ENCODE results near the gene ZNF23.
"Not testable (repeated sequence)": the region's sequence is repeated elsewhere in the genome, so short reads cannot be mapped to it uniquely, and the experiment has no call there.

ZNF23 gene

DNA sequence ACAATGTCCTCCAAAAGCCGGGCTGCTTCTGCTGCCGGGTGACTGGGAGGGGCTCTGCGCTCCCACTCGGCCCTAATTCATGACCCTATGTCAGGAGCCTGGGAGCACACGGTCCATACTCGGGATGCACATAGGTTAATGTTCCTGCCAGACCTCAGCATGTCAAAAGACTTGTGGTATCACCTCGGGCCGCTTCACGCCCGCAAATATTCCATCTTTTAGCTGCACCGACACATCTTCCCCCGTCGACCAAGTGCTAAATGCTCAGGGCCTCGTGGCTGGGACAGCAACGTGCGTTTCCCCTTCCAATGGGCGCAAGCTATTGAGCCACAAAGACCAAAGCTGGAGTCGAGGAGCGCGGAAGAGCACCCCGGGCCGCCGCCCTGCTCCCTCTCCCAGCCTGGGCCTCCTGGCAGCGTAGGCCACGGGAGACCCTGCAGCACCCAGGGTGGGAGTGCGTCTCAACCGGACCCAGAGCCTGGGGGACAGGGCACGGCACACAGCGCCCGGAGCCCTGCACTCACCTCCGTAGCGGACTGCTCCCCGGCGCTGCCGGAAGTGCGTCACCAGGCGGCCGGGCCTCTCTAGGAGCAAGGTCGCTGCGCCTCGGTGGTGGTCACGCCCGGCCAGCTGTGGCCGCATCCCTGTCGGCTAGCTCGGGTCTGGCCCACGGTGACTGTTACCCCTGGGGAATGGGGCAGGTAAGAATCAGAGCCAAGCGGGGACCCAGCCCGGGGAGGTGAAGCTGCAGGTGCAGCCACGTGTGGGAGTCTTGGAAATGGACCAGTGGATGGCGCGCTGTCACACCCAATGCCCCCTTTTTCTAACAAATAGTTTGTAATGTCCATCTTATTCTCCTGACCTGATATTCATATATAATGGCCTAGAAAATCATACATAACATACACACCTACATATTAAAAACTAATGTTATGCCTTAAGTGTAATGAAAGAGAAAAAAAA is at the start of gene ZNF23:
Gene ZNF23, minus strand, starts transcription at position 562 of the 963 bp plus-strand sequence. CDS start 5,451 bp downstream, outside the sequence.
- DNase-seq (ENCODE audit: low read depth), result peak; percentile 63

- DNase-seq (ENCODE audit: low read depth), result no peak
Observed at GRCh38 chr16:71507061-71507460, 45.0 kb upstream of the ZNF23 start.

DNA sequence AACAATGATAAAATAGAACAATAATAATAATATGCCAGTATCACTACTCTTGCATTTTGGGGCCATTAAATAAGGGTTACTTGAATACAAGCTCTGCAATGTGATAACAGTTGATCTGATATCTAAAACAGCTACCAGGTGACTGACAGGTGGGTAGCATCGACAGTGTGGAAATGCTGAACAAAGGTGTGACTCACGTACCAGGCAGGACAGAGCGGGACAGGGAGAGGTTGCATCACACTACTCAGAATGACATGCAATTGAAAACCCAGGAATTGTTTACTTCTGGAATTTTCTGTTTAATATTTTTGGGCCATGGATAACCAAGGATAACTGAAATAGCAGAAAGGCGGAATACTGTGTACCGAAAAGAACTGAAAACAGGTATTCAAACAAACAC is 42.9 kb upstream of the ZNF23 start:
- no peak for DNase-seq (ENCODE audit: low read depth)

- DNase-seq (ENCODE audit: low read depth), result not testable (repeated sequence)
Observed at GRCh38 chr16:71504051-71504450, 42.0 kb upstream of the ZNF23 start.

DNA sequence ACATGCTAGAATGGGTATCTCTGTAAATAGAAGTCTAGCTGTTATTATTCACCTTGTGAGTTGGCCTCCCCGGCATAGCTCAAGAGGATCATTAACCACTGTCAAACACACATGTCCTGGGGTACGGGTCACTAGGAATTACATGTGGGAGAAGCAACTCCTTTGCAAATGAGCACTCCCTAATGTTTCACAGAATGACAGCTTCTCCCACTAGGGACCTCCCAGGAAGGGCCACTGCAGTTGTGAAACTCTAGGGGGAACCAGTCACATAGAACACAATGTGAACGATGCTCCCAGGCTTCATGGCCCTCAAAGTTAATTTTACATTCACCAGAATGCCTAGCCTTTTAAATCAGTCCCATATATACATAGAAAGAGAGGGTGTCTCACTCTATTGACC is 39.5 kb upstream of the ZNF23 start:
- DNase-seq (ENCODE audit: low read depth), result no peak

GRCh38 chr16:71500964-71501363 is 38.9 kb upstream of the ZNF23 start:
- DNase-seq (ENCODE audit: low read depth), result no peak

DNA sequence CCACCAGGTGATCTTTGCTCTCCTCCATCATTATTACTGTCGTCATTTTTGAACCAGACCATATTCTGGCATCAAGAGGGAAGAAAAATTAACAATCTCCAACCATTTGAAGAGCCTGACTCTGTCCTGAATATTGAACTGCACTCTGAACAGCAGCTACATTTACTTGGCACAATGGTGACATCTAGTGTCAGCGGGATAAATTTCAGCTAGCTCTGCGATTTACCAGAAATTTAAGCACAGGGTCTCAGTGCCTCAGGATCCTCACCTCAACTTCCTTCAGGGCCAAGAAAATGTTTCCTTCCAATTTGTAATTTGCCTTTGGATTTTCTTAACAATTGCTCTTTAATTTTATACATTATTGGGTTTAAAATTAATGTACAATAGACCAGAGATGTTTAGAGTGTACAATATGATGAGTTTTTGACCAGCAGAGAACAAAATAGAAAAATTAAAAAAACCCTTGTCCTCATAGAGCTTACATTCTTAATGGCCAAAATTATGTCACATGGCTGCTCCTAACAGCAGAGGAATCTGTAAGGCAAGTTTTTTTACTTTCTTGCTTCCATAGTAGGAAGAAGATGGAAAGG is 37.8 kb upstream of the ZNF23 start:
- peak; percentile 26 for DNase-seq (ENCODE audit: low read depth)

DNA sequence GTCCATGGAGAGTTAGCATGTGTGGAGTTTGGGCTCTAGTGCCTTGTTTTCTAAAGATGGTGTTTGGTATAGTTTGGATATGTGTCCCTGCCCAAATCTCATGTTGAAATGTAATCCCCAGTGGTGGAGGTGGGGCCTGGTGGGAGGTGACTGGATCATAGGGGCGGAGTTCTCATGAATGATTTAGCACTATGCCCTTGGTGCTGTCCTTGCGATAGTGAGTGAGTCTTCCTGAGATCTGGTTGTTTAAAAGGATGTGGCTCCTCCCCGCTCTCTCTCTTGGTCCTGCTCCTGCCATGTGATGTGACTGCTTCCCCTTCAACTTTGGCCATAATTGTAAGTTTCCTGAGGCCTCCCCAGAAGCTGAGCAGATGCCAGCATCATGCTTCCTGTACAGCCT is 36.0 kb upstream of the ZNF23 start:
- no peak for DNase-seq (ENCODE audit: low read depth)

GRCh38 chr16:71493213-71493612 is 31.2 kb upstream of the ZNF23 start:
- DNase-seq (ENCODE audit: low read depth), result no peak

GRCh38 chr16:71492786-71493185 is 30.7 kb upstream of the ZNF23 start:
- no peak for DNase-seq (ENCODE audit: low read depth)

- no peak for DNase-seq (ENCODE audit: low read depth)
Observed at GRCh38 chr16:71491054-71491453, 29.0 kb upstream of the ZNF23 start.

DNA sequence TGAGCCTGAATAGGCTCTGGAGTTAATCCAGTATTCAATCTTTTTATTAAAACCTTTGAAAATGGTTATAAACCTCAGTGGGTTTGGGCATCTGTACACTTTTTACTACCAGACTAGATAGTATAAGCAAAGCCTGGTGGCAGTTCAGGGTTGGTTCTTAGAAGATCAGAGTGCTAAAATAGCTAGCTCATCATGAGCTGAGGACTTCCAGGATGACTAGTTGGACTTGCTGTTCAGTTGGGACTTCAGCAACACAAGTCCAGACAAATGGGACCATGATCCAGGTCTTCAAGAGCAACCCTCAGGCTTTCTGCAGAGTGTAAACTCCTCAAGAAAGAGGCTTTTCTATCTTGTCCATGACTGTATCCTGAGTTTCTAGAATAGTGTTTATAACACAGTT is 28.3 kb upstream of the ZNF23 start:
- no peak for DNase-seq (ENCODE audit: low read depth)

DNA sequence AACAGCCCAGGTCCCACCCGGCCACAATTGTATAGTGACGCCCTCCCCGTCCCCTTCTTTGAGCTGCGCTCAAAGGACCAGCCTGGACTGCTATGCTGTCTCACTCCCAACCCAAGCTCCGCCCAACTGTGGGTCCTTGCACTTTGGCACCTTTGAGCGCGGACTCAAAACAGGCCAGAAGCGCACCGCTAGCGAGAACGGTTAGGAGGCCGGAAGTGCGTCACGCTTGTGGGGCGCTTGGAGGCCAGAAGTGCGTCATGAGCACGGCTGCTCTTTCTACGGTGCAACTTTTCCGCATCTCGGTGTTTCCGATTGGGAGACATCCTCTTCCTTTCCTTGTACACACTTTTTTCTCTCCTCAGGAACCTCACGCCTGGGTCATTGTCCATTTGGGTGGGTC is 27.1 kb upstream of the ZNF23 start, which contains the start of gene ZNF19:
Gene ZNF19, minus strand, starts transcription at position 203 of the 400 bp plus-strand sequence. CDS start 7,210 bp downstream, outside the sequence.
- no peak for DNase-seq (ENCODE audit: low read depth)

DNA sequence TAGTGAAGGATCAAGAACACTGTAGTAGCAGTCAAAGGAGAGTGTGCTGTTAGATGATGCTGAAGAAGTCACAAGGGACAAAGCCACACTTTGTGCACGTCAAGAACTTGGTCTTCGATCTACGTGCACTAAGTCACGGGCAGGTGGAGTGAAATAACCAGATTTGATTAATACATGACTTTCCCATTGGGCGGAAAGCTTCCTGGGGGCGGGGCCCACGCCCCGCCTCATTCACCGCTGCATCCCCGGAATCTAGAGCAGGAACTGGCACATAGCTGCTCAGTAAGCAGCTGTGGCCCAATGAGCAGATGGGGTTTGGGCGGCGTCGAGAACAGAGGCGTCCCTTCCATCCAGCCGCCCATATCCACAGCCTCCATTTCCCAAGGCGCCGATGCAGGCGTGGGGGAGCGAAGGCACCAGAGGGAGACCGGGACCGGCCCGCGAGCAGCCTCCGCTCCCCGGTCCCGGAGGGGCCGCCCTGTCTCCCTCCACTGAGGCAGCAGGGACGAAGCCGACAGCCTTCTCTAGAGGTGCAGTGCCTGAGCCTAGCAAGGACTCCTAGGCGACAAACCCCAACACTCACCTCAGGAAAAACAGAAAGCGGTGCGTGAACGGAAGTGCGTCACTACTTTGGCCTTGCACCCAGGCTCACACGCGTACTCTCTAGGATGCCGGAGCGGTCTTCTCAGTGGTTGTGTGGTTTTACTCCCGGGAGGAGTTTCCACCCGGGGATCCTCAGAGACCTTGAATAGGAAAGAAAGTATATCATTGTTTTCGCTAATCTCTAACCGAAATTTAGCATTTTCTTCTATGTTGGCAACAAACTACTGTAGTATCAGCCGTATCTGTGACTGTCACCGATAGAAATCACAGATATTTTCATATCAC is 22.2 kb upstream of the ZNF23 start:
- DNase-seq (ENCODE audit: low read depth), result peak; percentile 64

DNA sequence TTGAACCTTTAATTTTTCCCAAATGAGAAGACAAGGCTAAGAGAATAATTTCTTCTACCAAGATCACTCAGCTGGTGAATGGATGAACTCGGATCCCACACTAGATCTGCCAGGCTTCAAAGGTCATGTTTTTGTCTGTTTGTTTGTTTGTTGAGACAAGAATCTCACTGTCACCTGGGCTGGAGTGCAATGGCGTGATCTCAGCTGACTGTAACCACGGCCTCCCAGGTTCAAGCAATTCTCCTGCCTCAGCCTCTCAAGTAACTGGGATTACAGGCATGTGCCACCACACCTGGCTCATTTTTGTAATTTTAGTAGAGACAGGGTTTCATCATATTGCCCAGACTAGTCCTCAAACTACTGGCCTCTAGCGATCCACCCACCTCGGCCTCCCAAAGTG is 20.5 kb upstream of the ZNF23 start:
- DNase-seq (ENCODE audit: low read depth), result no peak

- no peak for DNase-seq (ENCODE audit: low read depth)
Observed at GRCh38 chr16:71480956-71481355, 18.9 kb upstream of the ZNF23 start.

DNA sequence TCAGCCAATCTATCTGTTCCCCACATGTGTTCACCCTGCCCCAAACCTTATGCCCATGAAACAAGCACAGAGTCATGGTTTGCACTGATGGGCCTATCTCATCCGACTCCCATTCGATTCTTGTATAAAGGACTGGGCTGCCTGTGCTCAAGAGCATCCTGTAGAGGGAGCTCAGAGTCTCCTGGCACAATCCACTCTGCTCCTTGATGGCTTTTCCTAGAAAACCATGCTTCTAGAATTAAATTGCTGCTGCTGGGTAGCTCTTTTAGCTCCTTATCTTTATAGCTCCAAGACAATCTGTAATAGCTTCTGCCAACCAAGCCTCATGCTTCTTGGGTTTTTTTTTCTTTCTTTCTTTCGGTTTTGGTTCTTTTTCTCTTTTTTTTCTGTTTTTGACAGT is 17.4 kb upstream of the ZNF23 start:
- DNase-seq (ENCODE audit: low read depth), result no peak

DNA sequence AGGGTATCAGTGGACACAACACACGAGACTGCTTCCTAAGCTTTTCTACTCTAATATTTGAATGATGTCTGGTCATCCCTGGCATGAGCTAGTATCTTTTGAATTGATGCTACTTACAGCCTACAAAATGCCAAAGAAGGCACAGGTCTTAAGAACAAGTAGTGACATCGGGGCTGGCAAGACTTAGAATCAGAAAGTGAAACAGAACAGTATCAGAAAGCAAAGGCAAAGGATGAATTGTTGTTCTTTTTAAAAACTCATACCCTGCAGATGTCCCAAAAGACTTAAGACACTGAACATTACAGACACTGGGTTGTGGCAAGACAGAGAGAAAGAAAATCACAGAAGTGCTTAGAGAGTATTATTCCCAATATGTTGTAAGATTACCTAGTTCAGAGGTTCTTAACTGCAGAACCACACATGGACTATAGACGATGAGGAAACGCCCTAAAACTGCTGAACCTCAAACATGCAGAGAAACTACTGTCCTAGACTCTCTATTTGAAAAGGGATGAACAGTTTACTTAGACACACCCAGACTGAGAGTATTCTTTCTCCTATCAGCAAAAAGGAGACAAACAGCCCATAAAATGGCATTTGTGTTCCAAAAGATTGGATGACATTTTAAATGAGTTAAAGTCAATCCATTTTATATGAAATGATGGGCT is 14.5 kb upstream of the ZNF23 start:
- DNase-seq (ENCODE audit: low read depth), result no peak

GRCh38 chr16:71474864-71475263 is 12.8 kb upstream of the ZNF23 start:
- no peak for DNase-seq (ENCODE audit: low read depth)

GRCh38 chr16:71473891-71474290 is 11.8 kb upstream of the ZNF23 start:
- no peak for DNase-seq (ENCODE audit: low read depth)

- no peak for DNase-seq (ENCODE audit: low read depth)
Observed at GRCh38 chr16:71472931-71473330, 10.9 kb upstream of the ZNF23 start.

- DNase-seq (ENCODE audit: low read depth), result no peak
Observed at GRCh38 chr16:71472051-71472450, 10.0 kb upstream of the ZNF23 start.

All from stimulated activated CD8-positive, alpha-beta memory T cell treated with anti-CD3 and anti-CD28 coated beads, Interleukin-12 subunit alpha, Interleukin-12 subunit beta, amount 100 ng/mL, for 1 hour (primary cell).